K562 (cell line): ENCODE results near the gene RNF144A. TPM values are rescaled to one million over a fixed set of nuclear protein-coding genes. Genes with fewer than 3 reads are reported as not detected.

Source experiments
- ATAC-seq: fragments of 200-7000 bp; cut with Tn5 transposase; 3 replicates; pipeline ENCODE4 v1.9.1; 2020; ENCODE audit warnings: moderate library complexity
- BruUV-seq: library from RNA; stranded (reverse); fragments of 400-500 nt; replicated peaks from 2 replicates; lab custom pipeline; 2021; lab: Mats Ljungman, UMichigan
- CTCF ChIA-PET: fragments of 300-600 bp; formaldehyde crosslinking; extraction: SDS; loops from one replicate; lab custom pipeline; 2021; ENCODE audit warnings: low intra/inter-chr PET ratio; lab: Yijun Ruan, JAX
- POLR2A ChIA-PET: fragments of 300-600, 350-650 bp; sonication (Branson Sonifier 250); formaldehyde crosslinking; extraction: SDS; loops from one replicate; lab custom pipeline; 2021; ENCODE audit warnings: antibody characterized with exemption, inconsistent platforms; lab: Yijun Ruan, JAX
- DNase-seq, 4 experiments: peaks; one replicate each; pipeline versions ENCODE4 v3.0.0 to v3.0.0-alpha.2; 2011 to 2018; ENCODE audit warnings: low spot score in 3 of 4, mixed read lengths in 3 of 4; ENCODE audit errors: extremely low read depth in 1 of 4
- FAIRE-seq: peaks from 2 replicates; lab custom pipeline; 2011; peaks lifted over from hg19 to GRCh38; lab: Jason Lieb, UNC
- H2AFZ ChIP-seq: 2 replicates; pipeline ENCODE4 v1.6.0; 2011; ENCODE audit warnings: low read depth, low read length, control low read depth, inconsistent platforms
- H3K27ac ChIP-seq: fragments of 200-600 bp; 3 replicates; pipeline ENCODE4 v1.8.0; 2011; ENCODE audit warnings: low read depth, mild to moderate bottlenecking, control low read depth, inconsistent platforms, low read length, moderate library complexity, mixed read lengths; ENCODE audit errors: extremely low read depth
- H3K27me3 ChIP-seq, 2 experiments: fragments of 300-600 bp in 1 of 2; 2 replicates in 1 of 2; 3 replicates in 1 of 2; pipeline versions ENCODE4 v1.6.0 to v1.8.0; 2011; ENCODE audit warnings: inconsistent platforms in 2 of 2, low read length in 2 of 2, mild to moderate bottlenecking in 1 of 2, mixed read lengths in 1 of 2, moderate library complexity in 1 of 2; ENCODE audit not compliant: control insufficient read depth in 2 of 2, insufficient read depth in 2 of 2
- H3K36me3 ChIP-seq: fragments of 300-600 bp; 3 replicates; pipeline ENCODE4 v1.8.0; 2011; ENCODE audit warnings: mild to moderate bottlenecking, low read length, inconsistent platforms; ENCODE audit not compliant: control insufficient read depth, insufficient read depth
- H3K4me1 ChIP-seq, 2 experiments: fragments of 200-600 bp in 1 of 2; replicated peaks in 1 of 2; 2 replicates in 1 of 2; 3 replicates in 1 of 2; pipeline versions ENCODE4 v1.5.1 to v1.8.0; 2011; ENCODE audit warnings: inconsistent platforms in 2 of 2, low read length in 2 of 2, mild to moderate bottlenecking in 1 of 2, mixed read lengths in 1 of 2, moderate library complexity in 1 of 2; ENCODE audit not compliant: control insufficient read depth in 2 of 2, insufficient read depth in 2 of 2
- H3K4me2 ChIP-seq: 2 replicates; pipeline ENCODE4 v1.6.1; 2011; ENCODE audit warnings: low read length, control low read depth, inconsistent platforms, mixed read lengths; ENCODE audit not compliant: insufficient read depth
- H3K4me3 ChIP-seq: fragments of 200-600 bp; sonication (generic), shearing (Covaris generic); 2 replicates; pipeline ENCODE4 v1.5.1; 2016; ENCODE audit warnings: control low read depth, inconsistent platforms
- H3K79me2 ChIP-seq: fragments of 200-600 bp; 3 replicates; pipeline ENCODE4 v1.8.0; 2011; ENCODE audit warnings: low read length, inconsistent platforms; ENCODE audit not compliant: control insufficient read depth, insufficient read depth
- H3K9ac ChIP-seq, 2 experiments: 2 replicates each; pipeline versions ENCODE4 v1.6.0 to v1.6.1; 2011; ENCODE audit warnings: low read depth in 2 of 2, low read length in 2 of 2, control low read depth in 1 of 2, inconsistent platforms in 1 of 2, mild to moderate bottlenecking in 1 of 2, mixed read lengths in 1 of 2; ENCODE audit not compliant: insufficient read depth in 1 of 2
- H3K9me1 ChIP-seq: one replicate; pipeline ENCODE4 v1.6.0; 2011; ENCODE audit warnings: inconsistent platforms, mild to moderate bottlenecking, low read length, moderate library complexity; ENCODE audit not compliant: control insufficient read depth, insufficient read depth
- H3K9me3 ChIP-seq: replicated peaks from 2 replicates; pipeline ENCODE4 v1.5.1; 2011; ENCODE audit warnings: low read depth, low read length, inconsistent platforms; ENCODE audit not compliant: control insufficient read depth, insufficient read depth
- H4K20me1 ChIP-seq: replicated peaks from 2 replicates; pipeline ENCODE4 v1.6.1; 2011; ENCODE audit warnings: low read length, inconsistent platforms, mixed read lengths; ENCODE audit not compliant: control insufficient read depth, insufficient read depth
- HDAC1 ChIP-seq, 2 experiments: fragments of 450-650 bp; IDR thresholded peaks; 2 replicates each; pipeline ENCODE4 v1.6.1; 2016 to 2017; ENCODE audit warnings: inconsistent platforms in 1 of 2, mild to moderate bottlenecking in 1 of 2, moderate library complexity in 1 of 2
- HMG20B ChIP-seq: fragments of 250-450 bp; sonication (Bioruptor Pico); IDR thresholded peaks from 2 replicates; pipeline ENCODE4 v1.5.0; 2021; ENCODE audit warnings: mild to moderate bottlenecking
- POLR2AphosphoS5 ChIP-seq: IDR thresholded peaks from 2 replicates; pipeline ENCODE4 v1.6.1; 2011; ENCODE audit warnings: mild to moderate bottlenecking, low read depth, low read length, moderate library complexity; ENCODE audit not compliant: control insufficient read depth, insufficient read depth
- RFX5 ChIP-seq: IDR thresholded peaks from 2 replicates; pipeline ENCODE4 v1.6.1; 2011; ENCODE audit warnings: low read depth, mild to moderate bottlenecking, improper control_type of control experiment, low read length
- ZBTB17 ChIP-seq: fragments of 450-650 bp; formaldehyde crosslinking; IDR thresholded peaks from 2 replicates; pipeline ENCODE4 v1.4.0; 2020; ENCODE audit warnings: mild to moderate bottlenecking
- ZFP30 ChIP-seq: fragments of 250-450 bp; sonication (Bioruptor Pico); IDR thresholded peaks from 2 replicates; pipeline ENCODE4 v1.8.0; 2022; ENCODE audit warnings: moderate library complexity, mild to moderate bottlenecking, inconsistent platforms, borderline replicate concordance
- ZNF133 ChIP-seq: fragments of 250-450 bp; sonication (Bioruptor Pico); IDR thresholded peaks from 2 replicates; pipeline ENCODE4 v1.4.0; 2020; ENCODE audit warnings: mild to moderate bottlenecking
- WGBS: fragments of 100-300 bp; shearing (Covaris generic); methylation state at CpG from one replicate; pipeline ENCODE4 v1.1.6; 2016; ENCODE audit warnings: low coverage, mixed read lengths; ENCODE audit not compliant: insufficient coverage; ENCODE audit errors: missing lambda C conversion rate; 5-methylcytosine and 5-hydroxymethylcytosine counted together
- in situ Hi-C: fragments of 300-500 bp; cut with MboI; formaldehyde crosslinking; loops from 4 replicates; pipeline ENCODE4 v1.15.0; 2018; ENCODE audit warnings: inconsistent platforms, mixed read lengths
- intact Hi-C: fragments of 100-400 bp; cut with micrococcal nuclease; formaldehyde crosslinking; loops from 2 replicates; pipeline ENCODE4 v1.14.2; 2022
- polyA plus RNA-seq, 8 experiments: library from polyadenylated mRNA; depleted of rRNA in 4 of 8; stranded (reverse) in 5 of 8; unstranded in 3 of 8; fragments of >200 nt; fragmentation: Nextera tagmentation in 2 of 8; fragmentation: Illumina TruSeq in 1 of 8; extraction: Ambion mirVana in 2 of 8; extraction: Trizol in 1 of 8; gene quantifications; 2 replicates each; pipeline versions ENCODE4 v1.2.1 to v1.2.3, GENCODE V29; 2011 to 2014; ENCODE audit warnings: inconsistent platforms in 1 of 8, missing spikeins in 1 of 8
- total RNA-seq, 7 experiments: library from RNA; depleted of rRNA in 6 of 7; stranded (reverse); fragments of >200 nt in 6 of 7; fragmentation: Illumina TruSeq in 2 of 7; extraction: Trizol in 2 of 7; gene quantifications; 2 replicates each; pipeline versions ENCODE4 v1.2.1 to v1.2.3, GENCODE V29; 2011 to 2021; ENCODE audit warnings: low replicate concordance in 1 of 7
- TF ChIP-seq, protein P1 (sequence below): fragments of 450-650 bp; IDR thresholded peaks from 2 replicates; pipeline ENCODE4 v1.6.1; 2016; ENCODE audit warnings: antibody characterized with exemption

RNF144A gene
- total and polyA plus RNA-seq, 9 of the 15 experiments (the other 6 are each of a cell fraction or from before 2014, with no cell fraction given): 0.96 to 11.3 (median 6.2) TPM

- no peak for ATAC-seq
- POLR2A ChIA-PET: interaction anchor here (1.1 kb wide), 1 partner anchor 10 kb away, joined by 3 read pairs; no protein-coding TSS in a partner anchor
- in situ Hi-C loops: loop anchor here (25.0 kb wide), 1 partner anchor 181 kb away; no protein-coding TSS in a partner anchor
- Histone ChIP-seq H3K27me3 (no peaks in the 10 kb centered on the region), H2AFZ (no peak overlapping the region), H3K4me3 (no peak overlapping the region), H3K4me1 (peaks cover 2 to 13% of the 10 kb centered on the region in 2 experiments; a peak in 2 of 5 replicates), H3K9ac (0 out of 4 replicates have a peak overlapping the region, but pooled peaks of 1 of the 2 experiments have one; percentile 36), H3K4me2 (no peak overlapping the region), H3K27ac (no peak overlapping the region), H3K79me2 (no peaks in the 10 kb centered on the region), H3K9me3 (no peaks in the 10 kb centered on the region), H4K20me1 (no peaks in the 10 kb centered on the region), H3K9me1 (no peaks in the 10 kb centered on the region), H3K36me3 (no peaks in the 10 kb centered on the region)
- DNase-seq: no peak
- TF ChIP-seq RFX5 (no peak), HMG20B (no peak), HDAC1 (IDR thresholded peaks at IDR 0.05) (no peak), ZFP30 (CRISPR knock-in tag) (no peak), POLR2AphosphoS5 (no peak), ZNF133 (no peak), ZBTB17 (CRISPR knock-in tag) (no peak)
- TF ChIP-seq, protein P1, sequence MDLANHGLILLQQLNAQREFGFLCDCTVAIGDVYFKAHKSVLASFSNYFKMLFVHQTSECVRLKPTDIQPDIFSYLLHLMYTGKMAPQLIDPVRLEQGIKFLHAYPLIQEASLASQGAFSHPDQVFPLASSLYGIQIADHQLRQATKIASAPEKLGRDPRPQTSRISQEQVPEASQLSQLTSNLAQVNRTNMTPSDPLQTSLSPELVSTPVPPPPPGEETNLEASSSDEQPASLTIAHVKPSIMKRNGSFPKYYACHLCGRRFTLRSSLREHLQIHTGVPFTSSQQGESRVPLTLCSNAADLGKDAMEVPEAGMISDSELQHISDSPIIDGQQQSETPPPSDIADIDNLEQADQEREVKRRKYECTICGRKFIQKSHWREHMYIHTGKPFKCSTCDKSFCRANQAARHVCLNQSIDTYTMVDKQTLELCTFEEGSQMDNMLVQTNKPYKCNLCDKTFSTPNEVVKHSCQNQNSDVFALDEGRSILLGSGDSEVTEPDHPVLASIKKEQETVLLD: no peak
- no TSS peak for BruUV-seq
- 76% methylated on average over 12 of the region's 12 CpGs for WGBS
- CTCF ChIA-PET: no interaction called here
- FAIRE-seq: no peak
- intact Hi-C loops: no loop called here
These were observed 101.1 kb downstream of the RNF144A start for GRCh38 chr2:7018282-7018701.
